D721Med (cell line): ENCODE data around the gene LRIG3.

Experiments
- DNase-seq: peaks from one replicate; pipeline ENCODE4 v3.0.0; 2011; ENCODE audit warnings: low spot score; ENCODE audit not compliant: insufficient read length
- FAIRE-seq: peaks from 2 replicates; lab custom pipeline; 2011; peaks lifted over from hg19 to GRCh38; lab: Jason Lieb, UNC
- TF ChIP-seq, protein P1 (sequence below): IDR thresholded peaks from 2 replicates; pipeline ENCODE4 v1.5.1; 2012; ENCODE audit warnings: mild to moderate bottlenecking, control low read depth; ENCODE audit not compliant: insufficient read depth; ENCODE audit errors: missing control alignments

LRIG3 gene

DNA sequence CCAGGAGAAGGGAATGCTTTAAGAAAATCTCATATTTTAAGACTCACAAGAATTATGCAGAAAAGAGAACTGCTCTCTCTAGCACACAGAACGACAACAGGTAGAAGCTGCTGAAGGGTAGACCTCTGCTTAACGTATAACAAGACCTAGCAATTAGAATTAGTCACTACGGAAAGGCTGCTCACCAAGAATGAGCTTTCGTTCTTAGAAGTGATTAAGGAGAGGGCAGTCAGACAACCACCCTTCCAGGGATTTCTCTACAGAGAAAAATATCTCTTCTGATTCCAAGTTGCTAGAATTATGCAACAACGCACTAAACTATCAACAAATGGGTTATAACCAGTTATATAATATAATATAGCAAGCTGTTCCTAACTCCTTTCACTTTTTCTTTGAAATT, 18.6 kb downstream of the LRIG3 start:
- TF ChIP-seq, protein P1, sequence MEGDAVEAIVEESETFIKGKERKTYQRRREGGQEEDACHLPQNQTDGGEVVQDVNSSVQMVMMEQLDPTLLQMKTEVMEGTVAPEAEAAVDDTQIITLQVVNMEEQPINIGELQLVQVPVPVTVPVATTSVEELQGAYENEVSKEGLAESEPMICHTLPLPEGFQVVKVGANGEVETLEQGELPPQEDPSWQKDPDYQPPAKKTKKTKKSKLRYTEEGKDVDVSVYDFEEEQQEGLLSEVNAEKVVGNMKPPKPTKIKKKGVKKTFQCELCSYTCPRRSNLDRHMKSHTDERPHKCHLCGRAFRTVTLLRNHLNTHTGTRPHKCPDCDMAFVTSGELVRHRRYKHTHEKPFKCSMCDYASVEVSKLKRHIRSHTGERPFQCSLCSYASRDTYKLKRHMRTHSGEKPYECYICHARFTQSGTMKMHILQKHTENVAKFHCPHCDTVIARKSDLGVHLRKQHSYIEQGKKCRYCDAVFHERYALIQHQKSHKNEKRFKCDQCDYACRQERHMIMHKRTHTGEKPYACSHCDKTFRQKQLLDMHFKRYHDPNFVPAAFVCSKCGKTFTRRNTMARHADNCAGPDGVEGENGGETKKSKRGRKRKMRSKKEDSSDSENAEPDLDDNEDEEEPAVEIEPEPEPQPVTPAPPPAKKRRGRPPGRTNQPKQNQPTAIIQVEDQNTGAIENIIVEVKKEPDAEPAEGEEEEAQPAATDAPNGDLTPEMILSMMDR: no peak
- no peak for DNase-seq
- FAIRE-seq: no peak

- FAIRE-seq (no peak), DNase-seq (no peak)
- TF ChIP-seq, protein P1: no peak
Measured at GRCh38 chr12:58897969-58898368, 22.3 kb downstream of the LRIG3 start.

DNA sequence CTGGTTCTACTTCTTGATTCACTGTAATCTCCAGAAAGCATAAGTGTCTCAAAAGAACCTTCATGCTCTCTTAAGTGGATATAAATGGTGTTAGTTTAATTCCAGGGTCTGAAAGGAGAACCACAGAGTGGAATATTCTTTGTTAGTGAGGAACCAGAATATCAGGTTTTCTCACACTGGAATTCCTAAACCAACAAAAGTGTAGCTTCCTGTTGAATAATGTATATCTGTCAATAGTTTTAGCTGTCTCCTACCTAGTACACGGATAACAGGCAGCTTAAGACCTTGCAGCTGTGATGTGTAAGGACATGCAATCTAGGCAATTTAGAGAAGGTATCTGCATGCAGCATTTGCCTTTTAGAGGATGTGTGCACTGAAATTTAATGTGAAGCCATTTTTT, 24.0 kb downstream of the LRIG3 start:
- FAIRE-seq (no peak), DNase-seq (no peak)
- TF ChIP-seq, protein P1: no peak

DNA sequence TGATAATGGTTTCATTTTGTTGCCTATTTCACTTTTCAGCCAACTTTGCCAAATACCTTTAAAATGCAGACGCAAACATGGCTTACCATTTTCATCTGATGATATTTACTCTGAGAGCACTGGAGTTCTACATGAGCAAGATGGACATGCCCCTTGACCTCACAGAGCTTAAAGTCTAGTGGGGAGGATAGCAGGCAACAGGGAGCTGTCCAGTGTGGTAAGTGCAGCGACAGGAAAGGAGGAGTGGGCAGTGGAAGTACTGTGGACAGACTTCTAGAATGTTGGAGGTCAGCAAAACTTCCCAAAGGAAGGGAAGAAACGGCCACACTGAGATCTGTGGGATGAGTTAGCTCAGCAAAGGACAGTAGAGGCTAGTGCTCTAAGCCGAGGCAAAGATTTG, 25.3 kb downstream of the LRIG3 start:
- no peak for FAIRE-seq
- DNase-seq: no peak
- TF ChIP-seq, protein P1: no peak

- TF ChIP-seq, protein P1: no peak
- DNase-seq (no peak), FAIRE-seq (no peak)
Measured at GRCh38 chr12:58894040-58894439, 26.3 kb downstream of the LRIG3 start.

- DNase-seq (no peak), FAIRE-seq (no peak)
- TF ChIP-seq, protein P1: no peak
Measured at GRCh38 chr12:58893495-58893894, 26.8 kb downstream of the LRIG3 start.

- FAIRE-seq (no peak), DNase-seq (no peak)
- TF ChIP-seq, protein P1: no peak
Measured at GRCh38 chr12:58889557-58889956, 30.7 kb downstream of the LRIG3 start.
